ENCODE measurements around the gene CTDSP2. TPM values are rescaled to one million over a fixed set of nuclear protein-coding genes. Genes with fewer than 3 reads are reported as not detected.

The CTDSP2 gene
- total and polyA plus RNA-seq, 10 of the 15 experiments (the other 5 are each of a cell fraction or from before 2014, with no cell fraction given), result 17.3 to 98.2 (median 54.1) TPM

GRCh38 chr12:57822392-57823130 lies 24.0 kb downstream of the CTDSP2 start:
- Histone ChIP-seq H2AFZ (ENCODE audit: control insufficient read depth, low read depth, low read length) (no peak overlapping the region), H3K27ac (ENCODE audit: control insufficient read depth, insufficient read depth) (no peak overlapping the region), H4K20me1 (ENCODE audit: control insufficient read depth, insufficient read depth) (no peaks in the 10 kb centered on the region), H3K9ac (ENCODE audit: control insufficient read depth, insufficient read depth, low read length) (no peak overlapping the region), H3K79me2 (ENCODE audit: control insufficient read depth, insufficient read depth, low read length) (no peaks in the 10 kb centered on the region), H3K27me3 (replicated peaks in 1 of 2; ENCODE audit: control insufficient read depth in 2 of 2, insufficient read depth in 2 of 2, low read length in 1 of 2) (no peaks in the 10 kb centered on the region), H3K36me3 (ENCODE audit: control insufficient read depth in 2 of 2, insufficient read depth in 2 of 2, low read length in 1 of 2) (peaks cover 30 to 46% of the 10 kb centered on the region in 2 experiments), H3K9me3 (replicated peaks; ENCODE audit: control insufficient read depth, insufficient read depth, low read length) (no peaks in the 10 kb centered on the region), H3K4me3 (no peak overlapping the region), H3K4me2 (ENCODE audit: control insufficient read depth, insufficient read depth) (no peak overlapping the region), H3K4me1 (ENCODE audit: control insufficient read depth, insufficient read depth, low read length) (no peaks in the 10 kb centered on the region)
- DNase-seq (ENCODE audit: low read depth, low spot score) (no peak), ATAC-seq (no peak), FAIRE-seq (no peak)
- SMC1A ChIA-PET (ENCODE audit: uncharacterized antibody, unreplicated experiment), result interaction anchor here (1.0 to 1.5 kb wide), 2 partner anchors 76 to 81 kb away, joined by 3 to 4 read pairs; no protein-coding TSS in a partner anchor
- WGBS (ENCODE audit: insufficient coverage, insufficient replicate concordance, low lambda C conversion rate, missing lambda C conversion rate), result 93% methylated on average over 10 of the region's 10 CpGs
- RAD21 ChIA-PET (ENCODE audit: unreplicated experiment), result no interaction called here
- CTCF ChIA-PET, result interaction anchor here (0.6 to 1.2 kb wide), 3 partner anchors 10 to 83 kb away, joined by 3 to 4 read pairs (median 3); no protein-coding TSS in a partner anchor
- TF ChIP-seq IKZF1 (conservative IDR thresholded peaks at IDR 0.05), result no peak
- BruUV-seq (replicated peaks), result no TSS peak
- POLR2A ChIA-PET, result interaction anchor here (0.6 kb wide), 1 partner anchor 781 kb away, joined by 3 read pairs; no protein-coding TSS in a partner anchor
- in situ Hi-C loops (cut with MboI), result no loop called here
- intact Hi-C loops (cut with micrococcal nuclease; ENCODE audit: unreplicated experiment), result no loop called here

GRCh38 chr12:57821474-57822214 lies 24.9 kb downstream of the CTDSP2 start:
- no peak for FAIRE-seq

More at GRCh38 chr12:57821474-57822214, 24.9 kb downstream of the CTDSP2 start:
- H3K4me3 ChIP-seq, result no peak overlapping the region
- intact Hi-C loops (cut with micrococcal nuclease; ENCODE audit: unreplicated experiment), result no loop called here
- H3K9ac ChIP-seq (ENCODE audit: control insufficient read depth, insufficient read depth, low read length), result no peak overlapping the region
- H3K27ac ChIP-seq (ENCODE audit: control insufficient read depth, insufficient read depth), result no peak overlapping the region
- no peaks in the 10 kb centered on the region for H3K27me3 ChIP-seq (replicated peaks in 1 of 2; ENCODE audit: control insufficient read depth in 2 of 2, insufficient read depth in 2 of 2, low read length in 1 of 2)
- H4K20me1 ChIP-seq (ENCODE audit: control insufficient read depth, insufficient read depth), result no peaks in the 10 kb centered on the region
- ChIA-PET RAD21 (ENCODE audit: unreplicated experiment) (no interaction called here), POLR2A (no interaction called here), CTCF (interaction anchor here (0.6 kb wide), 1 partner anchor 11 kb away, joined by 3 read pairs; no protein-coding TSS in a partner anchor), SMC1A (ENCODE audit: uncharacterized antibody, unreplicated experiment) (interaction anchor here (1.0 to 1.5 kb wide), 2 partner anchors 77 to 82 kb away, joined by 3 to 4 read pairs; no protein-coding TSS in a partner anchor)
- in situ Hi-C loops (cut with MboI), result no loop called here
- no TSS peak for BruUV-seq (replicated peaks)
- 95% methylated on average over 9 of the region's 10 CpGs for WGBS (ENCODE audit: insufficient coverage, insufficient replicate concordance, low lambda C conversion rate, missing lambda C conversion rate)
- H3K36me3 ChIP-seq (ENCODE audit: control insufficient read depth in 2 of 2, insufficient read depth in 2 of 2, low read length in 1 of 2), result peaks cover 22 to 37% of the 10 kb centered on the region in 2 experiments
- DNase-seq (ENCODE audit: low read depth, low spot score) (no peak), ATAC-seq (no peak)
- H2AFZ ChIP-seq (ENCODE audit: control insufficient read depth, low read depth, low read length), result no peak overlapping the region
- H3K79me2 ChIP-seq (ENCODE audit: control insufficient read depth, insufficient read depth, low read length), result no peaks in the 10 kb centered on the region
- no peaks in the 10 kb centered on the region for H3K9me3 ChIP-seq (replicated peaks; ENCODE audit: control insufficient read depth, insufficient read depth, low read length)
- H3K4me2 ChIP-seq (ENCODE audit: control insufficient read depth, insufficient read depth), result no peak overlapping the region
- TF ChIP-seq IRF4 (IDR thresholded peaks at IDR 0.05; ENCODE audit: low read depth, low read length) (no peak), NRF1 (conservative IDR thresholded peaks at IDR 0.05; ENCODE audit: low read depth, low read length) (no peak), NR2C2 (IDR thresholded peaks at IDR 0.05; ENCODE audit: borderline replicate concordance, control insufficient read depth, insufficient read length, low read depth) (no peak)
- H3K4me1 ChIP-seq (ENCODE audit: control insufficient read depth, insufficient read depth, low read length), result no peaks in the 10 kb centered on the region
